ENCODE measurements around the gene UCHL1.
"Not testable (repeated sequence)": the region's sequence is repeated elsewhere in the genome, so short reads cannot be mapped to it uniquely, and the experiment has no call there.

Gene UCHL1

DNA sequence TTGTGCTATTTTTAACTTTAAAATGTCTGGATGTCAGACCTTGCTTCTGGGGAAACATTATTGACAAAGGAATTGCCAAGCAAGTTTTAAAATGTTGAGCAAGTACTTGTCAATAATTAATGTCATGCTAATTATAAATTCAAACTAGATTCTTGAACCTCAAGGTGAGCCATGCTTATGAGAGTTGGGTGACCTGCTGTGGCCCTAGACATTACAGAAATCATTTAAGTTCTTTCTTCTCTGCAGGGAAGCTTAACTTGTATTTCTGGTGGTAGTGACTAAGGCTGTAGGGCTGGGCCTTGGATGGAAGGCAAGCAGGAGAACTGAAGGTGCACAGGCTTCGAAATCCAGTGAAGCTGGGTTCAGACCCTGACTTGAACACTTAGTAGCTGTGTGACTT lies 14.8 kb upstream of the UCHL1 start:
- DNase-seq: no peak

DNA sequence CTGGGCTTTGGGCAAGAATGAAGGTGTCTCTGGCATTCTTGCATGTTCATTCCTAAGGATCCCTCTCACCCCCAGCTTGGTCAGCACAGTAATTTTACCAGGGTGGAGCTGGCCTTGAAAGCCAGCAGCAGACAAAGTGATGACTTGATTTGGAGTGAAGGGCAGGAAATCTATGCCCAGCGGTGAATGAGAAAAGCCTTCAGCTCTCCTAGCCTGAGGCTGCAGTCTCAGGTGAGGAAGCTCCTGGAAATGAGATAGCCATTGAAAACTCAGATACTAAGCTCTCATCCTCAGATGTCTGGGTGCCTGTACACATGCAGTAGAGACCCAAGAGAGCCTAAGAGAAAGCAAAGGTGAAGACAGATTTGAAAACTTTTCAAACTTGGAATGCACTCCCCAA lies 10.7 kb upstream of the UCHL1 start:
- no peak for DNase-seq

DNA sequence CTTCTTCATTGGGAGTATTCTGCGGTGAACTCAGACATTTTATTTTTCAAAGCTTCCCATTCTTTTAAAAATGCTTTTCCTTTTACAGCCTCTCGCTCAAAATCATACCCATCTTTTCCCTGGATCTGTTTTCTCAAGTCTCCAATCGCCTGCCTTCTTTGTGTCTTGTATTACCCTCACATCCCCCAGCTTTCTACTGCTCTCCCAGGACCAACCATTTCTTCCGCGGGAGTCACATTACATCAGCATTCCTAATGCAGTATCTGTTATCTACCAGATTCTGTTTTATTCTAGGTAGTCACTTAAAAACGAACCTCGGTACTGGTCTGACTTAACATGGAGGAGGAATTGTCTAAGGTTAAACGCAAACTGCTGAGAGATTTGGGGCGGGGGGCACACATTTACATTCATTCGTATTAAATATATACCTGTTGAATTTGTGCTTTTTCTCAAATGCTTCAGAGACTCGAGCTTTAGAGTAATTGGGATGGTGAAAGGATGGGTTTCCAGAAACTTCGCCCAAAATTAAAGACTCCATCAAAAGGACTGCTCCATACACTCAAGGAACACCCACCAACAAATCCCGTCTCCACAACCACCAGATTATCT lies 493 bp upstream of the UCHL1 start:
- DNase-seq: no peak

DNA sequence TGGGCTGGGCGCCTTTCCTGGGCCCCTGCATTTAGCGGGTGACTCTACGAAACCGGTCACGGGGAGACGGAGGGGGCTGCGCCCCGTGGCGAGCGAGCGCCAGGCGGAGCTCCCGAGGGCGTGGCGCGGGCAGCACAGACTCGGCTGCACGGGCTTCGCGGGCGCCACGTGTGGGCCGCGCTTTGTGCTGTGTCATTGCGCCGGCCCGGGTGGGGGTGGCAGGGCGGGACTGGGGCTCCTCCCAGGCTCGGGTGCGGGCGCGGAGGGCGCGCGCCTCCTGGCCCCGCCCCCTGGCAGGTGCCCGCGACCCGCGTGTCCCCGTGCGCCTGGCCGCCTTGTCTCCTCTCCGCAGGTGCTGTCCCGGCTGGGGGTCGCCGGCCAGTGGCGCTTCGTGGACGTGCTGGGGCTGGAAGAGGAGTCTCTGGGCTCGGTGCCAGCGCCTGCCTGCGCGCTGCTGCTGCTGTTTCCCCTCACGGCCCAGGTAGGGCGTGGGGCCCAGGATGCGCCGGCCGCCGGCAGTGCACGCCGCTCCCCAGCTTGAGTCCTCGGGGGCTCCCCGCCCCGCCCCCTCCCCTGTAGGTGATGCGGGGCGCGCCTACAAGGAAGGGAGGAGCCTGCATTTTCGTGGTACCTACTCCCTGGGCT lies 651 bp downstream of the UCHL1 start:
- DNase-seq: peak; percentile 61

DNA sequence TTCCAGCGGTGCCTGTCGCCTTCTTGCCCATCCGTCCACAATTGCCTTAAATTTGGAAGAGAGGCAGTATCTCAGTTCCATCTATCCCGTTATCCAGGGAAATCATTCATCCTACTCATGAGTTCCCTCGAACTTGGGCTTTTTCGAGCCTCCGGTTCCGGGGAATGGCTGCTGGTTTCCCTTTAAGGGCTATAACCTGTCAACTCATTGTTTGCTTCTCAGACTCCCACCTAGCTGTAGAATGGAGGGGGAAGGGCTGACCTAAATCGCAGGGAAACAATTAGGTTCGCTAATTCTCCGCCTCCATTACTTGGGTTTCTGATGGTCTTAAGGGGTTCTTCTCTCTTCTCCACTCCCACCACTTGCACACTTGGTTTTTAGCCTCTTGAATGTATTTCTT lies 1.2 kb downstream of the UCHL1 start:
- DNase-seq: no peak

DNA sequence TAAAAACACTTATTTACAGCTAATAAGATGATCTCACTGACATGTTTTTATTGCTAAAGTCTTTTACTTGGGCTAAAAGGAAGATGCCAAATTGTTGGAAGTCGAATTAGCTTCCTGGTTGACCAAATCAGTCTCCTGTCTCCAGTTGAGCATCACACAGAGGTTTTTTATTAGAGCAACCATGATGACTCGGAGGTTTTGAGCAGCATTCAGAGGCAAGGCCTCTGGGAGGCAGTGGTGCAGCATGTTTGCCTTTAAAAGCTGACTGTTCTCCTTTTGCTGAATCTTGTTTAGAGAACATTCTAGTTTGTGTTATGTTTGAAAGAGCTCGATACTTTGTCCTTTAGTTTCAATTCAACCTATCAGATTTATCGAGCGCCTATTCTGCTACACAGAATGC lies 2.1 kb downstream of the UCHL1 start:
- peak; percentile 46 for DNase-seq

DNA sequence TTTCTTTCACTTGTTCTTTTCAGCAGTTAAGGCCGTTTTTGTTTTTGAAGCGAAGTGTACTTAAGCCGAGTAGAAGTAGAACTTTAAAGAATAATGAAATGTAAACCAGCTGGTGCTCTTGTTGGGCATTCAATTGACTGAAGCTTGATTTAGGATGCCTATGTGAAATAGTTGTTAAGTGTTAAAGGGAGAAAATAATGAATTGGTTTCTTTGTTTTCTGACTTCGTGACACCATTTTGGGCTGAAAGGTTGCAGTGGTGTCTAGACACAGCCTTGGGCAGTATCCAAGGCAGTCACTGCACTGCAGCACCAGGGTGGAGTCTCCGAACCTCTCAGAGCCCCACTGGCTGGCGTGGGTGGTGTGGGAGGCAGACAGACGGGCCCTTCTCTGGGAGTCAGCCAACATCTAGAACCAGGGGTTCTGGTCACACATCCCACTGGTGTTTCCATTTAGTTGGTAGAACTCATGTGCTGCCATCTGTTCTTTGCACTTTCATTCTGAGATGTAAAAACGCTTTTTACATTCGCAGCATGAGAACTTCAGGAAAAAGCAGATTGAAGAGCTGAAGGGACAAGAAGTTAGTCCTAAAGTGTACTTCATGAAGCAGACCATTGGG lies 3.5 kb downstream of the UCHL1 start:
- no peak for DNase-seq

DNA sequence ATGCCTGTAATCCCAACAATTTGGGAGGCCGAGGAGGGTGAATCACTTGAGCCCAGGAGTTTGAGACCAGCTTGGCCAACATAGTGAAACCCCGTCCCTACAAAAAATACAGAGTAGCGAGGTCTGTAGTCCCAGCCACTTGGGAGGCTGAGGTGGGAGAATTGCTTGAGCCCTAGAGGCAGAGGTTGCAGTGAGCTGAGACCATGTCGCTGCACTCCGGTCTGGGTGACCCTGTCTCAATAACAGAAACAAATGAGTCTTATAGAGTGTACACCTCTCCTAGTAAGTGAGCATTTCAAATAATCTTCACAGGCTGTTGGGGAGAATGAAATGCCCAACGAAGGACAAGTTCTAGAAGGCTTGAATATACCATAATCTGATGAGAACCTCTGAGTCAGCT lies 5.5 kb downstream of the UCHL1 start:
- no peak for DNase-seq

DNA sequence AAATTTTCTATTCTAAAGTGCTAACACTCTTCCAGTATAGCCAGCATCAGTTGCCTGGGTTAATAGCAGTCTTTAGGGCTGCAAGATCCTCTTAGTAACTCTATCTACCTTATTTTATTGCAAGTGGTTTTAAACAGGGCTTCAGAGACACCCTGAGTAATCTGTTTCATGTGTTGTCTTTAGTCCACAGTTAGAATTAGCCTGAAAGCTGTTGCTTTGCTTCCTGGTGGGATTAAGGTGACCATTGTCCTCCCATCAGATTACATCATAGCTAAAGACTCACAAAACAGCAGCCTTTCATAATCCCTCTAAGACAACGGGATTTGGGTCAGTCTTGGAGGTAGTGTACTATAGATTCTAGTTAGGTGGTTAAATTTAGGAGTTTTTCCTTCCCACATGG lies 7.5 kb downstream of the UCHL1 start:
- no peak for DNase-seq

DNA sequence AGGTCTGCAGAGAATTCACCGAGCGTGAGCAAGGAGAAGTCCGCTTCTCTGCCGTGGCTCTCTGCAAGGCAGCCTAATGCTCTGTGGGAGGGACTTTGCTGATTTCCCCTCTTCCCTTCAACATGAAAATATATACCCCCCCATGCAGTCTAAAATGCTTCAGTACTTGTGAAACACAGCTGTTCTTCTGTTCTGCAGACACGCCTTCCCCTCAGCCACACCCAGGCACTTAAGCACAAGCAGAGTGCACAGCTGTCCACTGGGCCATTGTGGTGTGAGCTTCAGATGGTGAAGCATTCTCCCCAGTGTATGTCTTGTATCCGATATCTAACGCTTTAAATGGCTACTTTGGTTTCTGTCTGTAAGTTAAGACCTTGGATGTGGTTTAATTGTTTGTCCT lies 11.3 kb downstream of the UCHL1 start:
- DNase-seq: no peak

DNA sequence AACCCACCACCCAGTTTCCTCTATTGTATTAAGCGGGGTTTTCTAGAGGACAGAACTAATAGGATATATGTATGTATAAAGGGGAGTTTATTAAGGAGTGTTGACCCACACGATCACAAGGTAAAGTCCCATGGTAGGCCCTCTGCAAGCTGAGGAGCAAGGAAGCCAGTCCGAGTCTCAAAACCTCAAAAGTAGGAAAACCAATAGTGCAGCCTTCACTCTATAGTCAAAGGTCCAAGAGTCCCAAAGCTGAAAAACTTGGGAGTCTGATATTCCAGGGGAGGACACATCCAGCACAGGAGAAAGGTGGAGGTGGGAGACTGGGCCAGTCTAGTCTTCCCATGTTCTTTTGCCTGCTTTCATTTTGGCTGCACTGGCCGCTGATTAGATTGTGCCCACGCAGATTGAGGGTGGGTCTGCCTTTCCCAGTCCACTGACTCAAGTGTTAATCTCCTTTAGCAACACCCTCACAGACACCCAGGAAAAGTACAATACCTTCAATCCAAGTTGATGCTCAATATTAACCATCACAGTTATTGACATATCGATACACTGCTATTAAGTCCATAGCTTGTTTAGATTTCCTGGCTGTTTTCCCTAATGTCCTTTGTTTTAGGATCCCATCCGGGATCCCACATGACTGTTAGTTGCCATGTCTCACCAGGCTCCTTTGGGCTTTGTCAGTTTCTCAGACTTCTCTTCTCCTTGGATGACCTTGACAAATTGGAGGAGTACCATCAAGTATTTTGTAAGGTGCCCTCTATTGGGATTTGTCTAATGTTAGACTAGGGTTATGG lies 12.2 kb downstream of the UCHL1 start:
- DNase-seq: no peak

DNA sequence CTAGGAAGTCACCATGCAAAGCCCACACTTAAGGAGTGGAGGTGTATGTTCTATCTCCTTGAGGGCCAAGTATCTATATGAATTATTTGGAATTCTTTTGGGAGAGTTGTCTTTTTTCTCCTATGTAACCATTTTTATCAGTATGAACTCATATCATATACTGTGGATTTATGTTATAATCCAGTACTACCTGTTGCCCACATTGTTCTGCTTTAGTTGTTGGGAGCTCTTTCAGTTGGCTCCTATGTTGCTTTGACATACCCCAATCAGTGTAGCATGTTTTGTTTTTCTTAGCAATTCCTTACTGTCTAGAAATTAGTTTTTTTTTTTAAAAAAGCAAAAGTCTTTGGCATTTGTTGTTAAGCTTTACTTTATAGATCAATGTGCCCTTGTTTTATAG lies 13.0 kb downstream of the UCHL1 start:
- no peak for DNase-seq

DNA sequence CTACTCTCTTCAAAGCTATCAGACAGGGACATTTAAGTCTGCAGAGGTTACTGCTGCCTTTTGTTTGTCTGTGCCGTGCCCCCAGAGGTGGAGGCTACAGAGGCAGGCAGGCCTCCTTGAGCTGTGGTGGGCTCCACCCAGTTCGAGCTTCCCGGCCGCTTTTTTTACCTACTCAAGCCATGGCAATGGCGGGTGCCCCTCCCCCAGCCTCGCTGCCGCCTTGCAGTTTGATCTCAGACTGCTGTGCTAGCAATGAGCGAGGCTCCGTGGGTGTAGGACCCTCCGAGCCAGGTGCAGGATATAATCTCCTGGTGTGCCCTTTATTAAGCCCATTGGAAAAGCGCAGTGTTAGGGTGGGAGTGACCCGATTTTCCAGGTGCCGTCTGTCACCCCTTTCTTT lies 19.2 kb downstream of the UCHL1 start:
- DNase-seq: not testable (repeated sequence)

DNA sequence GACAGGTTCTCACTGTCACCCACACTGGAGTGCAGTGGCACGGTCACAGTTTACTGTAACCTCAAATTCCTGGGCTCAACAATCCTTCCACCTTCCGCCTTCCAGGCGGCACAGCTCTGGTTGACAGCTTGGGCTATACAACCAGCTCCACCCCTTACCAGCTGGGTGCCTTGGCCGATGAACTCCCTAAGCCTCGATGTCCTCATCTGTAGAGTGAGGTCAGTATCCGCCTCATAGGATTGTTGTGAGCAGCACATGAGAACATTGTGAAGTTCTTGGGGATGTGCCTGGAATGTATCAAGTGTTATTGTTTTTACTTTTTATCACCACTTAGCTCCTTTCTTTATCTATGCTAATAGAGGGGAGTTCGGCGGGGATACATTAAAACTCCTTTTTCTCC lies 23.3 kb downstream of the UCHL1 start:
- no peak for DNase-seq

DNA sequence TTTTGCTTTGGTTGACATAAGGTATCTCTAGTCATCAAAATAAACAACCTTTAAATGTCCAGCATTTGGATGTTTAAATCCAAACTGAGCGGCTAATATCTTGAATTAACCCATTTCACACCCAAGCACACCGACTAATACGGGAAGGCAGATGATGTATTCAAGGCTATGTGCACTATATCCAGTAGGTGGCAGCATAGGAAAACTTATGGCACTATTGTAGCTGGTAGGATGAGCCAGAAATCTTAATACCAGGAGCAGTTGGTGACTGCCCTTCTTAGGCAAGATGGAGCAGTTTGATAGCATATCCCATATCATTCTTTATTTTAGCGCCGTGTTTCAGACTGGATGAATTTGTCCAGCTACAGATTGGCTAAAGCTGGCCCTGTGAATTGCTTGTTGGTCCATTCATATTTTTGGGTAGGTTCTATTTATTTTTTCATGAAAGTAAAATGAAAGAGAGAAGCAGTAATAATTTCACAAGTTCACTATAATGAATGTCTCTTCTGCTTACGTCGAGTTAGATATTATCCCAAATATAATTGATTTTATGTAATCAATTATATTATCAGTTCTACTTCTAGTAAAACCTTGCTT lies 24.4 kb downstream of the UCHL1 start:
- DNase-seq: peak; percentile 73

DNA sequence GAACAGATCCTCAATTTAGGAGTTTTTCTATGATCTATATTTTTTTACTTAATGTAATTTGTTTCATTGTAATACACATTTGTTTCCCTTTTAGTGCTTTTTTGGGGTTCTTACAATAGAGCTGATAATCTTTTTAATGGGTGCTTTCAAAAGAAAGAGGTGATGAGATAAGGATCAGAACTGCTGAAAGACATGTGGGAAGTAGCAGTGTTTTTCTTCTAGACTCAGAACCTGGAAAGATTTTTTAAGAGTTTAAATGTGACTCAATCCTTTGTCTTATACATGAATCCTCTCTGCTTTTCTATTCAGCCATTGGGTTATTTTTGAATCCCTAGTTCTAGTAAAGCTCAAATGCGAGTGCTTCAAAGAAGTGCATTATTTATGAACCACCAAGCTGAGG lies 25.6 kb downstream of the UCHL1 start:
- DNase-seq: no peak

DNA sequence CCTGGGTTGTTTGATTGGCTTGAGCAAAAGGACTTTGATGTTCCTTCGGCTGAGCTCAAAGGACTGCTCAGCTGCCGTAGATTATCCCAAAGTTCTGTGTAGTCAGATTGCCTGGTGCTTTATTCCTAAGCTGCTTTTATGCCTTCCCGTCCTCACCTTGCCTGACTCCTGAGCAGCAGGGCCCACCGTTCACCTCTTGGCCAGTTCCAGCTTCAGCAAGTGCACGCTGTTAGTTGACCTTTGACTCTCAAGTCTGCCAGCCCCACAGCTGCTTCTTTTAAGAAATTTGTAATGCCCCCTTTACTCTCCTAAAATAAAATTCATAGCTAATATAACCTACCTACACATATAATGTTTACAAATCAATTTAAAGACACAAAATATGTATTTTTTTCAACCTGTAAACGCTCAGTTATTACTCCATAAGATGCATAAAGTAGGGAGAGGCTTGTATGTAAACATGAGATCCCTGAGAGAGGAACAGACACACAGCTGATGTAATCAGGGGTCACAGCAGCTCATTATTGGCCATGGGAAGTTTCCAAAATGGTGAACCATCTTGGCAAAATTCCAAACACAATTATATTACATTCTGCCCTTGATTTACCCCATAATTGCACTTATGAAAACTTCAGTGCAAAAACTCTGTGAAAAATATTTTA lies 28.6 kb downstream of the UCHL1 start:
- DNase-seq: no peak

DNA sequence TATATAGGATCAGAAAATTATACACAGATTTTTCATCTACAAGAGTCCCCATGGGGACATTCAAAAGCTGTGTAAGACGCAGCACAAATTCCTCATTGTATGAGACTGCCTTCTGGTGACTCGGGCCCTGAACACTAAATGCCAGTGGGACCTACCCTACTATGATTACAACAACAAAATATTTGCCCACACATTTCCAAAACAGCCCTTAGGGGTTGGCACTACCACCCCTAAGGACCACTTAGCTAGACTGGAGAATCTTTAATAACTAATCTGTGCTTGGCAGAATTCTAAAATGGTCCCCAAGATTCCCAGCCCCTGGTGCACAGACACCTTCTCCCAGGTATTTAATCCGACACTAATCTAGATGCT lies 29.1 kb downstream of the UCHL1 start:
- DNase-seq: no peak

DNA sequence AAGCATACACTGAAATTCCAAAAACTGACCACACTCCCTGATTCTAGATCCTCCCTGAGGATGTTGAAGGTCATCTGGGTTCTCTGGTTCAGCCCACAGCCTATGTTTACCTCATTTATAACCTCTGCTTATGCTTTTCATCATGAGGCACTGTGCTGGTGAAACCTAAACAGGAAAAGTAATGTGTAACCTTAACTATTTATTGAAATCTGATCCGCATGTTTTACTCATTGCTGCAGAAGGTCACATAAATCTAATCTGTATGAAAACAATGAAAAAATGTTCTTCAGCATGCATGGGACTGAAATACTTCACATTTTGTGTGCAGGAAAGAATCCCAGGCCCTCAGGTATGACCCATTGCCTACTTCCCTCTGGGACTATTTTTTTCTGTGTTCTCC lies 30.3 kb downstream of the UCHL1 start:
- DNase-seq: no peak

DNA sequence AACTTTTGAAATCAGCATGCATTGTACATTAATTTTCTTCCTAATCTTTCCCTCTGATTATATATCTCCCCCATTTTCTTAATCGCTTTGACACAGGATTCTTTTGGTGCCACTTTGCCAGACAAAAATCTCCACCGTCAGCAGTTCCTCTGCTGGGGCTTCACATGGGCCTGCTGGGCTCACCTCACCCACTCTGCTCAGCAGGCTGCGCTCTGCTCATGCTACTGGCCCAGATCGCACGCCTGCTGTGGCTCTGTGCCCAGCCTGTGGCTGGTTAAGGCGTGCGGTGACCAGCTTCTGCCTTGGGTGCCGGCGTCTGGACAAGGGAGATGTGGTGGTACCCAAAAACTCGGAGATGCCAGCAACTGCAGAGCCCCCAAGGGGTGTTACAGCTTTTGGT lies 31.1 kb downstream of the UCHL1 start:
- DNase-seq: no peak

DNA sequence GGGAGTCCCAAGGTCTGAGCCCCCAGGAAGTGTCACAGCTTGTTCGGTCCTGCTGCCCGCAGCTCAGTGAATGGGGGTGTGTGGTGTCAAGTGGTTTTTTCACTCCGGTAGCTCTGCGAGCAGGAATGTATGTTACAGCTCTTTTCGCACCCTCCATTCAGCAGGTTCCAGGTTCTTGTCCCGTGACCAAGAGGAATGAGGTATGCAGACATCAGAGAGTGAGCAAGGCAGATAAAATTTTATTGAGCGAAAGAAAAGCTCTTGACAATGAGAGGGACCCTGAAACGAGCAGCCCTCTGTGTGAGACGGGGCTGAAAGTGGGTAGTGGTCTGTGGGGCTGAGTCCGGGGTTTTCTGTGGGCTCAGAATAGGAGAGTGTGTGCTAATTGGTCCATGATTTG lies 31.5 kb downstream of the UCHL1 start:
- no peak for DNase-seq

DNA sequence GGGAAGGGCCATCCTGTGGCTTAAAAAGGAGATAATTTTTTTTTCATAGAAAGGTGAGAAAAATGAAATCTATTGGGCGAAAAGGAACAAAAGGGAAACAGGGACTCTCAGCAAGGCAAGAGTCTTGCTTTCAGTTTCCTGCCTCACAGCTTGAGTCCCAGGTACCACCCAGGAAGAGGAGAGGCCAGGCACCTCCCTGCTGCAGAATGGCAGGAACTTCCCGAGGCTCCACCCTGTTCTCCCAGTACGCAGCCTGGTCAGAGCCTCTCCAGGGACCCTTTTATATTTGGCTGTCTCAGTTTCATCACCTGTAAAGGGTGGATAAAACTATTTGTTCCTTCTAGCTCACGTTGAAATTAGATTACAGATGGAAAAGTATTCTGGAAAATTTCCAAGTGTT lies 33.8 kb downstream of the UCHL1 start:
- DNase-seq: no peak

DNA sequence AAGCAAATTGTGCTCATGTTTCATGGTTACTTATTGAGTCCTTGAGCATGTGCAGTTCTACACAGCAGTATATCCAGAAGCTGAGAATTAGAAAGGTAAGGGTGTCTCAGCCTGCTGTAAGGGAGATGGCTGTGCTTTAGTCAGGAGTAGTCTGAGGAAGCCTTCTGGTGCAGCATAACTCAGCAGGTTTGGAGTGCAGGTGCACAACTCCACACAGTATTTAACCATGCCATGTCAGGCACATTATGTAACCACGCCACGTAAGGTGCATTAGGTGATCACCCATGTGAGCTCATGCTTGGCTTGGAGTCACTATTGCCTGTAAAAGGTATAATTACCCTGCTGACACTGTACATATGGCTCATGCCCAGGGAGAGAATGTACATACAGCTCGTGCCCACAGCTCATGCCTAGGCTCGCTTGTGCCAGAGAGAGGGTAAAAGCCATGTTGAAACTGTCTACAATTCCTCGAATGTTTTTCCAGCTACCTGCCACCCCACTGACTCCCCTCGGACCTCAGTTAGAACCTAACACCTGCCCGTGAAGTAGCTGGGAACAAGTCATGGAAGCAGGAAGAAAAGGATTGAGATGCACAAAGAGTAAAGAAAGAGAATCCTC lies 37.8 kb downstream of the UCHL1 start:
- no peak for DNase-seq

Data from inflammatory macrophage treated with lipopolysaccharide for 4 hours (primary cell).